H1 (cell line): ENCODE data around the gene TNPO3. TPM values are rescaled to one million over a fixed set of nuclear protein-coding genes. Genes with fewer than 3 reads are reported as not detected.
A peak's percentile ranks its signal among the peaks of the same experiment; 100 is the strongest.

Experiments used
- CTCF ChIA-PET: fragments of 300-600 bp; sonication (Branson Sonifier 250); formaldehyde crosslinking; loops from one replicate; lab custom pipeline; 2021; ENCODE audit not compliant: partially characterized antibody; lab: Charles Lee
- POLR2A ChIA-PET: fragments of 300-600 bp; sonication (Branson Sonifier 250); formaldehyde crosslinking; loops from one replicate; lab custom pipeline; 2021; ENCODE audit warnings: inconsistent platforms; ENCODE audit not compliant: partially characterized antibody; lab: Charles Lee
- DNase-seq, 2 experiments: peaks; one replicate each; pipeline versions ENCODE4 v3.0.0 to v3.0.0-alpha.2; 2010 to 2022; ENCODE audit warnings: low spot score in 2 of 2, low read depth in 1 of 2, mixed read lengths in 1 of 2
- FAIRE-seq: peaks from 2 replicates; lab custom pipeline; 2011; peaks lifted over from hg19 to GRCh38; lab: Jason Lieb, UNC
- H2AFZ ChIP-seq: 2 replicates; pipeline ENCODE4 v1.8.1; 2012; ENCODE audit warnings: low read length, inconsistent platforms
- H2AK5ac ChIP-seq: 2 replicates; pipeline ENCODE4 v1.6.1; 2013; ENCODE audit warnings: low read depth, low read length
- H2BK120ac ChIP-seq: replicated peaks from 2 replicates; pipeline ENCODE3; 2013; ENCODE audit warnings: low read depth, low read length, inconsistent platforms
- H2BK12ac ChIP-seq: 2 replicates; pipeline ENCODE4 v1.6.1; 2013; ENCODE audit warnings: low read depth, low read length
- H2BK15ac ChIP-seq: 2 replicates; pipeline ENCODE4 v1.6.1; 2013; ENCODE audit warnings: low read length
- H2BK20ac ChIP-seq: 2 replicates; pipeline ENCODE4 v1.6.1; 2013; ENCODE audit warnings: low read length
- H2BK5ac ChIP-seq: 2 replicates; pipeline ENCODE4 v1.6.1; 2013; ENCODE audit warnings: low read depth, low read length
- H3K14ac ChIP-seq: 2 replicates; pipeline ENCODE4 v1.6.1; 2013; ENCODE audit warnings: inconsistent platforms; ENCODE audit not compliant: insufficient read length
- H3K18ac ChIP-seq: 2 replicates; pipeline ENCODE4 v1.6.1; 2013; ENCODE audit warnings: low read length; ENCODE audit errors: extremely low read depth
- H3K23ac ChIP-seq: 2 replicates; pipeline ENCODE4 v1.6.1; 2013; ENCODE audit warnings: inconsistent platforms; ENCODE audit not compliant: insufficient read length
- H3K23me2 ChIP-seq: 2 replicates; pipeline ENCODE4 v1.6.1; 2013; ENCODE audit warnings: low read depth, low read length
- H3K27ac ChIP-seq: 2 replicates; pipeline ENCODE4 v1.6.1; 2011; ENCODE audit warnings: low read depth, low read length, inconsistent platforms
- H3K27me3 ChIP-seq, 4 experiments: replicated peaks in 1 of 4; 1 replicate in 1 of 4; 2 replicates in 3 of 4; pipeline versions ENCODE4 v1.6.1 to v1.8.1; 2011 to 2013; ENCODE audit warnings: low read length in 3 of 4, mild to moderate bottlenecking in 3 of 4, inconsistent platforms in 2 of 4, mixed read lengths in 2 of 4, moderate library complexity in 1 of 4; ENCODE audit not compliant: control insufficient read depth in 3 of 4, insufficient read depth in 3 of 4; ENCODE audit errors: extremely low read depth in 1 of 4
- H3K36me3 ChIP-seq, 4 experiments: 2 replicates each; pipeline versions ENCODE4 v1.6.1 to v1.8.1; 2011 to 2013; ENCODE audit warnings: mild to moderate bottlenecking in 4 of 4, low read length in 3 of 4, moderate library complexity in 2 of 4, control low read depth in 1 of 4, inconsistent platforms in 1 of 4; ENCODE audit not compliant: insufficient read depth in 4 of 4, control insufficient read depth in 2 of 4
- H3K4ac ChIP-seq: replicated peaks from 2 replicates; pipeline ENCODE3; 2013; ENCODE audit warnings: low read length, low read depth, mixed read lengths, inconsistent platforms; ENCODE audit not compliant: insufficient read length
- H3K4me1 ChIP-seq, 4 experiments: replicated peaks in 1 of 4; 1 replicate in 1 of 4; 2 replicates in 3 of 4; pipeline versions ENCODE4 v1.6.1 to v1.8.1; 2011 to 2013; ENCODE audit warnings: low read length in 3 of 4, inconsistent platforms in 2 of 4, mixed read lengths in 1 of 4; ENCODE audit not compliant: insufficient read depth in 4 of 4, control insufficient read depth in 3 of 4
- H3K4me2 ChIP-seq, 2 experiments: 2 replicates each; pipeline versions ENCODE4 v1.6.1 to v1.8.1; 2011 to 2013; ENCODE audit warnings: low read depth in 2 of 2, low read length in 2 of 2, control low read depth in 1 of 2, inconsistent platforms in 1 of 2, mild to moderate bottlenecking in 1 of 2; ENCODE audit not compliant: insufficient read depth in 1 of 2
- H3K4me3 ChIP-seq, 4 experiments: fragments of 200-600, 300-600 bp in 1 of 4; sonication (generic), shearing (Covaris generic), sonication (Bioruptor Twin) in 1 of 4; 2 replicates each; pipeline versions ENCODE4 v1.5.1 to v1.8.1; 2011 to 2016; ENCODE audit warnings: low read length in 4 of 4, low read depth in 3 of 4, control low read depth in 2 of 4, inconsistent platforms in 2 of 4, mild to moderate bottlenecking in 2 of 4, mixed read lengths in 1 of 4, moderate library complexity in 1 of 4; ENCODE audit not compliant: insufficient read depth in 2 of 4; ENCODE audit errors: extremely low read depth in 1 of 4
- H3K56ac ChIP-seq: replicated peaks from 2 replicates; pipeline ENCODE3; 2013; ENCODE audit warnings: low read depth, mild to moderate bottlenecking, mixed read lengths, low read length, inconsistent platforms; ENCODE audit not compliant: insufficient read length
- H3K79me1 ChIP-seq: 2 replicates; pipeline ENCODE4 v1.6.1; 2013; ENCODE audit warnings: low read depth, low read length, control low read depth
- H3K79me2 ChIP-seq, 2 experiments: 2 replicates each; pipeline versions ENCODE4 v1.6.1 to v1.8.1; 2012 to 2013; ENCODE audit warnings: low read length in 2 of 2, mild to moderate bottlenecking in 2 of 2, inconsistent platforms in 1 of 2; ENCODE audit not compliant: insufficient read depth in 2 of 2, control insufficient read depth in 1 of 2
- H3K9ac ChIP-seq, 4 experiments: replicated peaks in 1 of 4; 1 replicate in 1 of 4; 2 replicates in 3 of 4; pipeline versions ENCODE4 v1.6.1 to v1.8.1; 2011 to 2013; ENCODE audit warnings: low read depth in 3 of 4, low read length in 3 of 4, control low read depth in 2 of 4, mild to moderate bottlenecking in 2 of 4, moderate library complexity in 2 of 4, inconsistent platforms in 1 of 4; ENCODE audit errors: extremely low read depth in 1 of 4
- H3K9me3 ChIP-seq, 2 experiments: 2 replicates each; pipeline versions ENCODE4 v1.6.1 to v1.8.1; 2012 to 2013; ENCODE audit warnings: mild to moderate bottlenecking in 2 of 2, moderate library complexity in 2 of 2, control low read depth in 1 of 2, inconsistent platforms in 1 of 2, low read depth in 1 of 2, low read length in 1 of 2, mixed read lengths in 1 of 2; ENCODE audit not compliant: insufficient read depth in 2 of 2
- H4K20me1 ChIP-seq, 2 experiments: replicated peaks in 1 of 2; 2 replicates each; pipeline versions ENCODE3 to v1.8.1; 2011 to 2013; ENCODE audit warnings: inconsistent platforms in 2 of 2, low read length in 2 of 2, mild to moderate bottlenecking in 1 of 2; ENCODE audit not compliant: insufficient read depth in 2 of 2, control insufficient read depth in 1 of 2
- H4K5ac ChIP-seq: 2 replicates; pipeline ENCODE4 v1.6.1; 2013; ENCODE audit warnings: low read length, low read depth, mixed read lengths, inconsistent platforms; ENCODE audit not compliant: insufficient read length
- H4K8ac ChIP-seq: 2 replicates; pipeline ENCODE4 v1.8.0; 2013; ENCODE audit warnings: mild to moderate bottlenecking, moderate library complexity, low read length, inconsistent platforms; ENCODE audit not compliant: insufficient read depth; ENCODE audit errors: extremely low read depth
- H4K91ac ChIP-seq: replicated peaks from 2 replicates; pipeline ENCODE3; 2013; ENCODE audit warnings: low read length, mixed read lengths, inconsistent platforms; ENCODE audit not compliant: insufficient read length
- ATF2 ChIP-seq: IDR thresholded peaks from 2 replicates; pipeline ENCODE4 v1.6.1; 2012; ENCODE audit warnings: low read length, inconsistent platforms
- E2F6 ChIP-seq: IDR thresholded peaks from 2 replicates; pipeline ENCODE4 v1.6.1; 2012; ENCODE audit warnings: inconsistent platforms
- JUND ChIP-seq: IDR thresholded peaks from 2 replicates; pipeline ENCODE4 v1.6.1; 2011; ENCODE audit warnings: mild to moderate bottlenecking, improper control_type of control experiment, low read length
- MAFK ChIP-seq: IDR thresholded peaks from 2 replicates; pipeline ENCODE4 v1.6.1; 2012; ENCODE audit warnings: low read depth, mild to moderate bottlenecking, improper control_type of control experiment, low read length
- MAX ChIP-seq: IDR thresholded peaks from 2 replicates; pipeline ENCODE4 v1.6.1; 2012; ENCODE audit warnings: inconsistent platforms
- NANOG ChIP-seq: IDR thresholded peaks from 2 replicates; pipeline ENCODE4 v1.6.1; 2011; ENCODE audit warnings: low read length, low read depth, mild to moderate bottlenecking, inconsistent platforms; ENCODE audit not compliant: insufficient read depth, poor library complexity, severe bottlenecking
- PHF8 ChIP-seq: fragments of 200-600 bp; sonication (generic); conservative IDR thresholded peaks from 2 replicates; pipeline ENCODE4 v1.7.1; 2012; ENCODE audit warnings: low read depth, mild to moderate bottlenecking, inconsistent platforms, low read length, moderate library complexity
- TCF12 ChIP-seq: IDR thresholded peaks from 2 replicates; pipeline ENCODE4 v1.6.1; 2011; ENCODE audit warnings: low read depth, mild to moderate bottlenecking, low read length
- WGBS, 2 experiments: shearing (Covaris generic) in 1 of 2; methylation state at CpG; one replicate each; pipeline versions ENCODE4 v1.1.6 to v1.1.7; 2013 to 2015; ENCODE audit warnings: low lambda C conversion rate in 2 of 2, mixed read lengths in 2 of 2, inconsistent platforms in 1 of 2, low coverage in 1 of 2, missing lambda C conversion rate in 1 of 2; ENCODE audit not compliant: insufficient replicate concordance in 2 of 2, insufficient coverage in 1 of 2, insufficient read length in 1 of 2; ENCODE audit errors: extremely low coverage in 1 of 2, missing lambda C conversion rate in 1 of 2; 5-methylcytosine and 5-hydroxymethylcytosine counted together
- polyA plus RNA-seq, 7 experiments: library from polyadenylated mRNA; depleted of rRNA in 3 of 7; stranded (reverse) in 5 of 7; unstranded in 2 of 7; fragments of >200 nt in 5 of 7; fragments of 200-250 nt in 2 of 7; gene quantifications; 1 replicate in 5 of 7; 2 replicates in 1 of 7; 4 replicates in 1 of 7; pipeline versions ENCODE4 v1.2.1 to v1.2.3, GENCODE V29; 2011 to 2013; ENCODE audit warnings: missing spikeins in 2 of 7, mixed read lengths in 2 of 7
- total RNA-seq: library from RNA; stranded (reverse); fragmentation: NEBNext Ultra II Directional; extraction: Animal tissue kit (Norgen Biotek cat#: 25700); gene quantifications from 2 replicates; pipeline ENCODE4 v1.2.1, GENCODE V29; 2021

Gene TNPO3
- total and polyA plus RNA-seq, 2 of the 8 experiments (the other 6 are each of a cell fraction or from before 2014, with no cell fraction given): 67.6 to 99.2 TPM

- Histone ChIP-seq H3K4me2 (no peak overlapping the region), H3K27ac (no peak overlapping the region), H2BK120ac (no peak overlapping the region), H3K56ac (no peak overlapping the region), H3K9ac (no peak overlapping the region), H2BK15ac (0 out of 2 replicates have a peak overlapping the region, but pooled peaks have one; percentile 49), H3K79me1 (no peaks in the 10 kb centered on the region), H3K18ac (no peak overlapping the region), H4K20me1 (no peaks in the 10 kb centered on the region), H3K4me1 (peaks cover 0 to 3% (median under 1%) of the 10 kb centered on the region in 4 experiments; a peak in 2 of 7 replicates), H3K23me2 (peaks cover 9% of the 10 kb centered on the region; the same call in 1 of the 2 replicates), H3K23ac (no peak overlapping the region), H3K9me3 (peaks cover 2% of the 10 kb centered on the region in 2 experiments; a peak in 2 of 4 replicates), H2AFZ (no peak overlapping the region), H2BK12ac (no peak overlapping the region), H3K4ac (no peak overlapping the region), H4K91ac (no peak overlapping the region), H2BK5ac (no peak overlapping the region), H4K5ac (no peak overlapping the region), H3K36me3 (no peaks in the 10 kb centered on the region), H3K14ac (no peak overlapping the region), H3K4me3 (no peak overlapping the region), H2BK20ac (no peak overlapping the region), H3K27me3 (peaks cover 15 to 34% (median 22%) of the 10 kb centered on the region in 4 experiments), H3K79me2 (no peaks in the 10 kb centered on the region), H2AK5ac (no peak overlapping the region), H4K8ac (peak overlapping the region; percentile 21; the same call in 1 of the 2 replicates)
- FAIRE-seq (no peak), DNase-seq (no peak)
- 83% methylated on average over 15 of the region's 15 CpGs; no CpG with 5 or more reads in 1 of the 2 experiments for WGBS, 2 experiments
- ChIA-PET CTCF (interaction anchor here (0.6 to 2.5 kb wide), 7 partner anchors 11 to 158 kb away, joined by 3 to 16 read pairs (median 4); no protein-coding TSS in a partner anchor), POLR2A (interaction anchor here (0.9 to 1.9 kb wide), 3 partner anchors 11 to 18 kb away, joined by 3 to 8 read pairs (median 3); no protein-coding TSS in a partner anchor)
- TF ChIP-seq NANOG (no peak), PHF8 (no peak), MAFK (peak; percentile 91), JUND (no peak), ATF2 (no peak), TCF12 (no peak), E2F6 (peak; percentile 20; the same call in 1 of the 2 replicates), MAX (peak; percentile 51; the same call in 1 of the 2 replicates)
Observed at GRCh38 chr7:128933180-128933891, 121.6 kb downstream of the TNPO3 start.
